SKM-1 (cell line): ENCODE measurements around the gene TMEM9B.
A peak's percentile ranks its signal among the peaks of the same experiment; 100 is the strongest.

ENCODE experiments used
- DNase-seq: peaks from one replicate; lab custom pipeline; 2025; ENCODE audit not compliant: unreplicated experiment; lab: John Stamatoyannopoulos, UW

The TMEM9B gene

GRCh38 chr11:8930456-8931175, 33.6 kb downstream of the TMEM9B start:
- no peak for DNase-seq

GRCh38 chr11:8928981-8929615, 35.1 kb downstream of the TMEM9B start:
- DNase-seq, result no peak

DNA sequence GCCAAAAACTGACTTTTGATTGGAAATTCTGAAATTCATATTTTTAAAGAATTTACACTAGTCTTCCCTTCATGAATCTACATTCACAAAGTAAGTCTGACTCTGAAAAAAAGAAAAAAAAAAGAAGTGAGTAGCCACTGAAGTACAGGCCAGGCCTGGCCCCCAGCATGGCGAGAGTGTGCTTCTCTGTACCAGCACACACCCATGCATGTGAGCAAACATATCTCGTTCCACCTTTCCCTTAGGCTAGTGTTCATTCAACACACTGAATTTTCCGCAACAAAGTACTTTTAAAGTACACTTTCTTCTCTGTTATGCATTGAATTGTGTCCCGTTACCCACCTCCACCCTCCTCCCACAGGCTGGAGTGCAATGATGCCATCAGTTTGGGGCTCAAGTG, 36.0 kb downstream of the TMEM9B start:
- DNase-seq, result no peak

- no peak for DNase-seq
Measured at GRCh38 chr11:8927233-8927632, 37.0 kb downstream of the TMEM9B start.

DNA sequence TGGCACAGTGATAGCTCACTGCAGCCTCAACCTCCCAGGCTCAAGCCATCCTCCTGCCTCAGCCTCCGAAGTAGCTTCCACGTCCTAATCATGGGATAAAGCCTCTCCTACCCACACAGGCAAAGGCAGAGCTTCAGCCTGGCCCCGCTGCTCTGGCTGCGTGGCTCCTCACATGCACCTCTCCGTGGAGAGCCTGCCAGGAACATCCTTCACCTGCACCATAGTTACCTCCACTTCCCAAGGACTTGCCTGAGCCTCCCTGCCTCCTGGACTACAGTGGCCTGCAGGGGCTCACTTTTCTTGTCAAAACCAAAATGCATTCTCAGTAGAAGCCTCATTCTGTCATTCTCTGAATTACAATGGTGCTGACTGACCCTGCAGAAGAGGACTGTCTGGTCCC, 38.0 kb downstream of the TMEM9B start:
- no peak for DNase-seq

DNA sequence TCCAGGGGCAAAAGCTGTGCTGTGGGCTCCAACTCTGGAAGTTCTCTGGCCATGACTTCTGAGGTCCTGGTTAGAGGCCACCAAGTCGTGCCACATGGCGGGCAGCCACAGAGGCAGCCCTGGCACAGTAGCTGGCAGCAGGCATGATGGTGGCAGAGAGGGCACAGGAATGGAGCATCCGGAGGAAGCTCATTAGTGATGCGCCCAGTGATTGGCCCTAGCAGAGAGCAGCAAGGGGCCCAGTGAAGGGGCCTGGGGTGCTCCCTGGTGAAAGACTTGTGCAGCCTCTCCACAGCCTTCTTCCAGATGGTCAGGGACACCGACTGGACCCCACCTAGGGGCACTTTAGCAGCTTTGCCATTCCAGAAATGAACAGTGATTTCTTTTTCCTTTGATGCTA, 38.5 kb downstream of the TMEM9B start:
- no peak for DNase-seq

DNA sequence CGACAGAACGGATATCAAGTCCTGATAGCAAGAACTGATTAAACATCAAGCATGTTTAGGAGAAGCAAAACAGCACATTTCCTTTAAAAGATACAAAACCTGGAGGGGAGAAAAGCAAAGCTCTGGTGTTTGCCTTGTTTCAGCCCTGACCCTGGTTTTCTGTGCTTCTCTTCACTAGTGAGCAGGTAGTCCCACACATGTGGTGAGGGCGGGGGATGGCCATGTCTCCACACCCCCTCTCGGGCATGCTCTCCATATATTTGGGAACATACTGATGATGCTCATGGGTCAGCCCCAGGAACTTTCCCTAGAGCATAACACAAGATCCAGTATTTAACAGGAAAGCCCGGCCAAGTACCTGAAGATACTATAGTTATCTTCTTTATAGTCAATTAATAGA, 41.6 kb downstream of the TMEM9B start:
- DNase-seq, result no peak

DNA sequence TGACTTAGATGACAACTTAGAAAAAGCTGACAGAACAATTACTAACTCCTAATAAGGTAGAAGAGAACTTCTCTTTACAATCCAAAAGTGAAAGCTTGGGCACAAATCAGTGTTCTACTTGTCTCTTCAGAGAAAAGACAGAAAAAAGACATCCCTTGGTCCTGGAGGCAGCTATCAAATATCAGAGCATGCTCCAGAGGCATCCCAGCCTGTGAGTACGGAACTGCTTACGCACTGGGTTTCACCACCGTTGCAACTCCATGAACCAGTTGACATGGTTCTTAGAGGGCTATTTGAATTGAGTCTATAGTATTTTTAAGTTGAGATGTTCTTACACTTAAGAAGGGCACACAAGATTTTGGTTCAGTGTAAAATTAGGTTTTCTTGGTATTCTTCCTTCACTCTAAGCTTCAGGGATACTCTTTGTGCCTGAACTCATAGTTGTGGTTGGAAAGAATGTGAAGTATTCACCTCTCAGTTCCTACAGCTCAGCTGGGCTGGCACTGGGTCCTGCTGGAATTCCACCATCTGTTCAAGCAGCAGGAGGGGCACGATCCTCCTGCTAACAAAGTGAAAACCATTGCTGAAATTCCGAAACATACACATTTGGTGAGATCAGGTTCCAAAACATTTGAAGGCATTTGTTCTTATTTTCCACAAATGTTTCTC, 47.0 kb downstream of the TMEM9B start:
- no peak for DNase-seq

DNA sequence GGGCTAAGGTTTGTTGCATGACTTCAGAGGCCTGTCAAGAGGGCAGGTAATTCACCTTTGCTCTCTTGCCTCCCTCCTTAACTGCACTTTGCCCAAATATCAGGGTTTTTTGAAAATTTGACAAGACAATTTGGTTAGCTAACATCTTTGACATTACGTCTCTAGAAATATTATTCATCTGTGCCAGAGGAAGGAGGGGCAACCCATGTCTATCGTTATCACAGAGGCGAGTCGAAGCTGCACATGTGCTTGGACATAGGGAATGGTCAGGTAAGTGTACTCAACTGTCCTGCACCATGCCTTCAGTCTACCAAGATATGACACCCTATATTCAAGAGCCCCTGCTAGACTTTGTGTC, 49.6 kb downstream of the TMEM9B start:
- DNase-seq, result no peak

DNA sequence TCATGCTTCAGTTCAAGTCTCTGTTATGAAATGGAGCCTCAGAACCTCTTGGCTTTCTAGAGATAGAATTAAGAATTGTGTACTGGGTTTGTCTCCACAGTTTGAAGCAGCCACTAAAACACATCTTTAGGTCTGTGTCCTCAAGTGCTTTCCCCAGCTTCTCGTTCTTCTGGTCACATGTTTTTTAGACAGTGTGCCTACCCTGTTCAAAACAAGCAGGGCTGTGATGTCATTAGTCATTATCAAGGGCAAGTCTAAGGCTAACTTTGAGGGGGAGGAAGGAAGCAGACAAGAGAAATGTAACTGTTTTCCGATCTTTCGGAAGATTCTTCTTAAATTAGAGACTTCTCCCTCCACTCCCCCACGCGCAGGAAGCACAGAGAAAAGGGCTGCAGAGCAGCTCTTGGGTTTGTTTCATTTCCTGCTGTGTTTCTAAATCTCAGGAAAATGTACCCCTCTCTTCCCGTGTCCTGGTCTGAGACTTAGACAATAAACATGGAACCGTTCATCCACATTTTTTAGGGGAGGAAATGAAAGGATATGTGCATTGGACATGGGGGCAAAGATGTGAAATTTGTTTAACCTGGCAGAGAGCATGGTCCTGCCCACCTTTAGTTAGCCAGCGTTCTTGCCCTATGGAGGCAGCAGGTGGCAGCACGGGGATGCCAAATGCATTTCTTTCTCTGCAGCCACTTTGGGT, 50.1 kb downstream of the TMEM9B start:
- DNase-seq, result peak; percentile 55

DNA sequence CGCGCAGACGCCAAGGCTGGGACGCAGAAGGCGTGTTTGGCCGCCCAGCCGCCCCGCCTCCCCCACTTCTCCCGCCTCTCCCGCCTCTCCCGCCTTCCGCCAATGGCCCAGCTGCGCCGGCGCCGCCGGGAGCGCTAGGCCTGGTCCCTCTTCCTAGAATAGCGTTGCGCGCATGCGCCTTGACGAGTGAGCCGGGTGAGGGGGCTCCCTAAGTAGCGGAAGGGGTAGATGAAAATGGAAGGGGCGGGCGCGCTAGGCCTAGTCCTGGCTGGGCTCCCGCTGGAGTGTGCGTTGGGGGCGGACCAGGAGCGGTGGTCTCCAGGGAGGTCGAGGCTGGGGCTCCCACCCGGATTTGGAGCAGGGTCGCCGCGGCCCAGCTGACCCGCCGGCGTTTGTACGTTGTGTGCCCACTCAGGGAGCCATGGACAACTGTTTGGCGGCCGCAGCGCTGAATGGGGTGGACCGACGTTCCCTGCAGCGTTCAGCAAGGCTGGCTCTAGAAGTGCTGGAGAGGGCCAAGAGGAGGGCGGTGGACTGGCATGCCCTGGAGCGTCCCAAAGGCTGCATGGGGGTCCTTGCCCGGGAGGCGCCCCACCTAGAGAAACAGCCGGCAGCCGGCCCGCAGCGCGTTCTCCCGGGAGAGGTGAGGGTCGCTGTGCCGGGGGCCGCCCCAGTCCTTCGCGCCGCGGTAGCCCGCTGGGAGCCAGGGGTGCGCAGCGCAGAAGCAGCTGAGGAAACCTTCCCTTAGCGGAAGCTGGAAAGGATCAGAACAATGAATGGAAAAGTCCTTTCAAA, 53.0 kb downstream of the TMEM9B start, which contains the start of gene AKIP1:
Gene AKIP1, plus strand, starts transcription at position 161 of the 795 bp plus-strand sequence. Its CDS starts 261 bp downstream, at position 422.
- peak; percentile 71 for DNase-seq

GRCh38 chr11:8910649-8911026, 53.6 kb downstream of the TMEM9B start:
- no peak for DNase-seq

- no peak for DNase-seq
Measured at GRCh38 chr11:8908099-8908498, 56.1 kb downstream of the TMEM9B start.

DNA sequence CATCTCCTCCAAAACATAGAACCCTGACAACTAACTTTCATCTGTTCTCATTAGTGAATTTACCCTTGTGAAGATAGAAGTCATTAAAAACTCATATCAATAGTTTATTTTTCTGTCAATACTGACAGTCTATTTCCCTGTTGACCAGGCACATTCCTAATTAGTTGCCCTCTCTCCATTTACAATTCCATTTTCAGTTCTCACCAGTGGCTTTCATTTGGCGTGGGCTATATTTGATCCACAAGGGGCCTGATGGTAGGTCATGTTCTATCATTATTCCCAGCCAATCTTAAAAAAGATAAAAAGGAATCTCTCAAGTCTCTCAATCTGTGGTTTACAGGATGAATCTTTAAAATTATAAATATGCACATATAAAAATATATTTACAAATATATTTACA, 57.1 kb downstream of the TMEM9B start:
- no peak for DNase-seq

- DNase-seq, result no peak
Measured at GRCh38 chr11:8905528-8906165, 58.6 kb downstream of the TMEM9B start.

- DNase-seq, result no peak
Measured at GRCh38 chr11:8899119-8899753, 65.0 kb downstream of the TMEM9B start.
